Measurements from ENCODE around the gene PRSS58.

GRCh38 chr7:142301923-142302550 lies 44.2 kb upstream of the PRSS58 start:
- TF ChIP-seq CTCF (IDR thresholded peaks at IDR 0.05) = peak in 5 of 12 donors; percentile 7 to 36 (median 30)
- TF ChIP-seq POLR2A (IDR thresholded peaks at IDR 0.05) = no peak
